Suppressor macrophage treated with lipopolysaccharide for 4 hours (primary cell): ENCODE measurements around the gene DNAH10.

Source experiments
- DNase-seq: peaks from one replicate; pipeline ENCODE4 v3.0.0-alpha.2; 2020

The DNAH10 gene

DNA sequence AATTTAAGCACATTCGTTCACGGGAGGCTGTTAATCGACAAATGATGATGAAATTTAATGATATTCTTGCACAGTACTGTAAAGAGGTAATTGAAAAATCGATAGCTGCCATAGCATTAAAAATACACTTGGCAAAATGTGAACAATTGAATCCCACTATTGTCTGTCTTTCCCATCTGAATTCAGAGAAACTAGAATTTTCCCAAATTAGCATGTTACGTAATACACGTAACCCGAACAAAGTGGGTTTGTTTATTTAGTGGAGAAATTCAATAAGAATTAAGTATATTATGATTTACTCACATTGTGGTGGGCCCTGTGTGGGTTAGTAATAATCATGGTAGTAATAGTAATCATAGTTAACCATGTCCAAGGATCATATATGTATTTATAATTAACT lies 31.9 kb downstream of the DNAH10 start:
- no peak for DNase-seq

- DNase-seq = no peak
Observed at GRCh38 chr12:123798518-123798917, 36.4 kb downstream of the DNAH10 start.

DNA sequence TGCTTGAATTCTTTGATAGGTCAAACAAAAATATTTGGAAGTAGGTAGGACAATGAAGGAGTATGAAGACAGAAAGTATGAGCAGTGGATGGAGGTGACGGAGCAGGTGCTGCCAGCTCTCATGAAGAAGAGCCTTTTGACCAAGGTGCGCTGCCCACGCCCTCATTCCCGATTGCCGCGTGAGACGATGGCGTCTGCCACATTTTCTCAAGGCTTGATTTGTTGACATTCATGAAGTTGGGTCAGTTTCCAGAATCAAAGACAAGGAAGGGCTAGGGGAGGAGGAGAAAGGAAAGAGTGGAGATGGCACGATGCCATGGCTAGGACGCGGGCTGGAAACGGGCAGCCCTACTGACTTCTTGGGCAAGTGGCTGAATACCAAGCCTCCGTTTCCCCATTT lies 37.1 kb downstream of the DNAH10 start:
- DNase-seq = no peak

DNA sequence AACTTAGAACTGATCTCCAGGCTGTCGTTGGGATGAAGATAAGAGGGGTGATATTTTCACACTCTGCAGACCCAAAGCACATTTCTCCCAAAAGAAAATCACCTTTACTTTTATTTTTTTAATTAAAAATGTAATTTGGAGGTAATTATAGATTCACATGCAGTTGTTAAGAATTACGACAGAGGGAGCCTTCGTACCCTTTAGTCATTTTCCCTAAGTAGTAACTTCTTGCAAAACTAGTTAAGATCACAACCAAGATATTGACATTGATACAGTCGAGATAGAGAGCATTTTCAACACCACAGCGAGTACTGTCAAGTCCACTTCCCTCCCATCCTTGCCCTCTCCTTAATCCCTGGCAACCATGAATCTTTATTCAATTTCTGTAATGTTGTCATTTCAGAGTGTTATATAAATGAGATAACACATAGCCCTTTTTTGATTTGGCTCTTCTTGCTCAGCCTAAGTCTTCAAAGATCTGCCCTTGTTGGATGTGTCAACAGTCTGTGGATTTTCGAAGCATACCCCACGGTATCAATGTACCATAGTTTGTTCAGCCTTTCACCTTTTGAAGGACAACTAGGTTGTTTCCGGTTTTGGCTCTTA lies 39.6 kb downstream of the DNAH10 start:
- peak; percentile 3 for DNase-seq

- no peak for DNase-seq
Observed at GRCh38 chr12:123805173-123805572, 43.1 kb downstream of the DNAH10 start.

- DNase-seq = no peak
Observed at GRCh38 chr12:123807002-123807401, 44.9 kb downstream of the DNAH10 start.

DNA sequence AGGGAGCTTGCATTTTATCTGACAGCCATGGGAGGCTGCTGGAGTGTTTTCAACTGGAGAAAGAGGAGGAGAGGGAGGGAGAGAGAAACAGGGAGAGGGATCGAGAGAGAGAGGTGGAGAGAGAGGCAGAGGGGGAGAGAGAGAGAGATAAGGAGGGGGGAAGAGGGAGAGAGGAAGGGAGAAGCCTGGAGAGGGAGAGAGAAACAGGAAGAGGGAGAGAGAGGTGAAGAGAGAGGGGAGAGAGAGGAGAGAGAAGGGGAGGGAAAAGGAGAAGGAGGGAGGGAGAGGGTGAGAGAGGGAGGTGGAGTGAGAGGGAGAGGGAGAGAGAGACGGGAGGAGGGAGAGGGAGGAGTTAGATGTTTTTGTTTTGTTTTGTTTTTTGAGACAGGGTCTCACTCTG lies 45.6 kb downstream of the DNAH10 start:
- DNase-seq = no peak

DNA sequence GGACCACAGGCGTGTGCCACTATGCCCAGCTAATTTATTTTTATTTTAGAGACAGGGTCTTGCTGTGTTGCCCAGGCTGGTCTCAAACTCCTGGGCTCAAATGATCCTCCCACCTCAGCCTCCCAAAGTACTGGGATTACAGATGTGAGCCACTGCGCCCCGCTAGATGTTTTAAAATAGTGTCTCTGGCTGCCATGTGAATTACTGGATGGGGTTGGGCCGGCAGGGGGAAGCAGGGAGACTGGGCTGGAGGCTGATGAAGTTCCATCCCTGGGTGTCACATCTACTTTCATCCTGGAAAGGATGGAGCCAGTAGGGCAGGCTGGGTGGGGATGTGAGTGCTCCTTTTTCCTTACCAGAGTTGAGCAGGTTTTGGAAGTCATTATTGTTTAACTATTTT lies 46.1 kb downstream of the DNAH10 start:
- DNase-seq = no peak

DNA sequence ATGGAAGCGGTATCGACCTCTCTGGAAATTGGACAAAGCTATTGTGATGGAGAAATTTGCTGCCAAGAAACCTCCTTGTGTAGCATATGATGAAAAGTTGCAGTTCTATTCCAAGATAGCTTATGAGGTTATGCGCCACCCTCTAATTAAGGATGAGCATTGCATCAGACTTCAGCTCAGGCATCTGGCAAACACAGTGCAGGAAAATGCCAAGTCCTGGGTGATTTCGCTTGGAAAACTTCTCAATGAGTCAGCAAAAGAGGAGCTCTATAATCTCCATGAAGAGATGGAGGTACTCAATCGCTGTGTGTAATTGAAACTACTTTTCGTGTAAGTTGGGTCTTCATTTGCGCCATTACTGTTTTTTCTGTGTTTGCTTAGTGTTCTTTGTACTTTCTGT lies 51.2 kb downstream of the DNAH10 start:
- no peak for DNase-seq

- no peak for DNase-seq
Observed at GRCh38 chr12:123815968-123816367, 53.9 kb downstream of the DNAH10 start.

- no peak for DNase-seq
Observed at GRCh38 chr12:123816896-123817537, 54.9 kb downstream of the DNAH10 start.

GRCh38 chr12:123822804-123823203 lies 60.7 kb downstream of the DNAH10 start:
- DNase-seq = no peak

GRCh38 chr12:123828120-123828519 lies 66.0 kb downstream of the DNAH10 start:
- no peak for DNase-seq

DNA sequence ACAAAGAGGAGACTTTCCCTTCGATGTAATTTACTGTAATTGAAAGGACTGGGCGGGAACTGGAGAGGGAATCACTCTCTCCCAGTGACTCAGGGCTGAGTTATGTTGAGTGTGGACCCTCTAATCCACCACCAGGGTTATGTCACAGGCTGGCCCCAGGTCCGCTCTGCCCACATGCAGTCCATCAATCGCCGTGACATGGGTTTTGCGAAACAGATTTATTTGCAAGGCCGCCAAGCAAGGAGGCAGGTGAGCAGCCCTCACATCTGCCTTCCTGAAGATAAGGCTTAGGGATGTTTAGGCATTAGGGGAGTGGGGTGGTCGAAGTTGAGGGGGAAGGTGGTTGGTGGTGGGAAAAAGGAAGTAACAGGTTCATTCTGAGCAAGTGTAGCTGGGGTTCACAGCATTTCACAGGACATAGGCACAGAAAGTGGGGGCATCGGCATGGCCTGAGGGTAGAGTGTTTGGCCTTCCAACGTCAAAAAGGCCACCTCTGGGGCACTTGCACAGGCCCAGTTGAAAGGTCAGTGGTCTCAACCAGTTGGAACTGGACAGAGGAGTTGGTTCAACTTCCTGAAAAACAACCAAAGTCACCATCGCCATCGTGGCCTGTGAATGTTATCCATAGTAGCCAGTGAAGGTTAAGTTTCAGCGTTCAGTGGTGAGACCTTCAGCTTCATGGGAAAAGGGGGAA lies 66.9 kb downstream of the DNAH10 start:
- no peak for DNase-seq

DNA sequence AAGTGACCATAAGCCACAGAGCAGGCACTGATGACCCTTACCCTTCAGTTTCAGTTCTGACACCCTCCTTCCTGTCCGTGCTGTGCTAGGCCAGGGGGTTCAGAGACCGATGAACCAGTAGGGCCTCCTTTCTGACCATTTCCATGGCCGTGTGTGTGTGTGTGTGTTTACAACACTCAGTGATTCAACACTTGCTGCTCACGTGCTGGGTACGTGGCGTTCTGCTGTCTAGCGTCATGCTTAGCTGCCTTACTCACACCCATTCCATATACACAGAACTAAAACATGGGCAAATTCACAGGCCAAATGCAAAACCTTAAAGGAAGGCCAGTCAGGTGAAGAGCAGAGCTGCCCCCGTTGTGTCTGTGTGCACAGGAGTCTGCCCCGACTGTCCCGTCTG lies 67.5 kb downstream of the DNAH10 start:
- no peak for DNase-seq

- no peak for DNase-seq
Observed at GRCh38 chr12:123830675-123831074, 68.6 kb downstream of the DNAH10 start.

DNA sequence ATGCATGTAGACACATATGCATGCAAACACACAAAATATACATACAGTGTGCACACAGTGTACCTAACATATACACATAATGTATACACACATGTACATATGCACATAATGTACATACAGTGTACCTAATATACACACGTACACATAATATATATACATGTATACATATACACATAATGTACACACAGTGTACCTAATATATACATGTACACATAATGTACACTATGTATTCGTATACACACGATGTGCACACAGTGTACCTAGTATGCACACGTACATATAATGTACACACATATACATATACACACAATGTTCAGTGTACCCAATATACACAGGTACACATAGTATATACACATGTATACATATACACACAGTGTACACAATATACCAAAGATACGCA lies 70.0 kb downstream of the DNAH10 start:
- DNase-seq = no peak

DNA sequence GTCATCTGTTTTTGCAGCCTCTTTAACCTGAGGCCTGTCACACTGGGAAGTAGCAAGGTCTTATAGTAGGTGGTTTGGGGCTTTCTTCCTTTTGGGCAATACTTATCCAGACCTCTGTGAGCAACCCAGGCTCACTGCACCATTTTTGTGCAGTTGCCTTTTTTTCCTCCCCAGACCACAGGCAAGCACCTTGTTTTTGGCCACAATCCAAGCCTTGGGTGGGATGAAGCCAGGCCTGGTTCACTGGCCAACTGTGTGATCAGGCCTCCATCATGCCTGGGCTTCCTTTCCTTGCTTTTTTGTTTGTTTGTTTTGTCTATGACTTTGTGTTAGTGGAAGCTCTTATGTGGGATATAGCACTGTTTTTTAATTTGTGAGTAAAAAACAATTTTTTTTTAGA lies 71.7 kb downstream of the DNAH10 start:
- DNase-seq = no peak

GRCh38 chr12:123834845-123835244 lies 72.7 kb downstream of the DNAH10 start:
- DNase-seq = no peak

GRCh38 chr12:123836292-123836691 lies 74.2 kb downstream of the DNAH10 start:
- DNase-seq = no peak

DNA sequence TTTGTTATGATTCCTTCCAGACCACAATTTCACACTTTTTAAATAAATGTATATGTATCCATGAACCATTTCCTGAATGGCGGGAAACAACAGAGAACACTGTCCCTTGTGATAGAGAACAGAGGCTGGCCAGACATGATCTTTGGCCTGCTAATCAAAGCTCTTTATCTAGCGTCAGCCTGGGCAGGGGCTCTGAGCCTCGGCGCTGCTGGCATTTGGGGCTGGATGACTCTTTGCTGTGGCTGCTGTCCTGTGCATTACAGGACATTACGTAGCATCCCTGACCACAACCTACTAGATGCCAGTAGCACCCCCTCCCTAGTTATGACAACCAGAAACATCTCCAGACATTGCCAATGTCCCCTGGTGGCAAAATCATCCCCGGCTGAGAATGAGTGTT lies 77.7 kb downstream of the DNAH10 start:
- DNase-seq = no peak

DNA sequence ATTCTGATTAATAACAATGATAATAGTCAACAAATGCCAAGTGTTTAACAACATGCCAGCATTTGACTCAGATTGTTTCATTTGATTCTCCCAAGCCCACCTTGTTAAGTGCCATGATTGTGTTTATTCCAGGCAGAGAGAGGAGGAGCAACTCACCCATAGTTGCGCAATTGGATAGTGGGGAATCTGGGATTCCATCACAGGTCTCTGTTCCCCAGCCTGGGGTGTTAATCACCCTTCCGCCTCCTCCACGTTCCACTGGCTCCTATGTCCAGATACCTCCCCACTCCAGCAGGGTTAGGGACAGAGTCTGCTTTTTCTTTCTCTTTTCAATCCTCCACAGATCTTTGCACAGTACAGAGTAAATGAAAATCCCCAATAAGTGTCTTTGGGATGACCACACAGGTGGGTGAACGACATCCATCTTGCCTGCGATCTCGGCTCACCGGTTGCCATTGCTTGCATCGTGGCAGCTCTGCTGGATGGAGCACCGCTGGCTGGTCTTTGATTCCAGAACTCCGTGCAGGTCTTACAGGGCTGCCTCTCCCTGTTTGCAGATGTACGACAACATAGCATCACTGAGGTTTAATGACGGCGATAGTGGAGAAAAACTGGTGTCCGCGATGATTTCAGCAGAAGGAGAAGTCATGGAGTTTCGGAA lies 78.8 kb downstream of the DNAH10 start:
- no peak for DNase-seq

DNA sequence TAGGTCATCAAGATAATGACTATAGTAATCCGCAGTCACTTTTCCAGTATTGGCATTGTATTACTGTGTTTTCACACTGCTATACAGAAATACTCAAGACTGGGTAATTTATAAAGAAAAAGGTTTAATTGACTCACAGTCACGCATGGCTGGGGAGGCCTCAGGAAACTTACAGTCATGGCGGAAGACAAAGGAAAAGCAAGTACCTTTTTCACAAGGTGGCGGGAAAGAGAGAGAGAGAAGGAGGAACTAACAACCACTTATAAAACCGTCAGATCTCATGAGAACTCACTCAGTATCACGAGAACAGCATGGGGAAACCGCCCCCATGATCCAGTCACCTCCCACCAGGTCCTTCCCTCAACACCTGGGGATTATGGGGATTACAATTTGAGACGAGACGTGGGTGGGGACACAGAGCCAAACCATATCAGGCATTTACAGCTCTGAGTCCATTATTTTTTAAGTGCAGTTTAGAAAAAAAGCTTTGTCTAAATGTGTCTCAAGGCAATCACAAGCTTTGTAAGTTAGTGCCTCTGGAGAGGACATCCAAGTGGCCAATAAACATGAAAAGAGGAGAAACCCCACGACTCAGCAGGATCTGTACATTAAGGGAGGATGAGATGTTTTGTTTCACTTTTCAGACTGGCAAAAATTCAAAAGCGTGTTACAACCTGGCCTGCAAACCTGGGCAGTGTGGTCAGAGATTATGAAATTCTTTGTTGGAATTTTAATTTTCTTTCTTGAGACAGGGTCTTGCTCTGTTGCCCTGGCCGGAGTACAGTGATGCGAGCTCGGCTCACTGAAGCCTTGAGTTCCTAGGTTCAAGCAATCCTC lies 82.0 kb downstream of the DNAH10 start:
- no peak for DNase-seq
